Measurements from ENCODE around the gene RAP1GAP. TPM values are rescaled to one million over a fixed set of nuclear protein-coding genes. Genes with fewer than 3 reads are reported as not detected.

RAP1GAP gene
- total RNA-seq, 2 experiments from 2014 or later, result 0.15 to 0.41 TPM

DNA sequence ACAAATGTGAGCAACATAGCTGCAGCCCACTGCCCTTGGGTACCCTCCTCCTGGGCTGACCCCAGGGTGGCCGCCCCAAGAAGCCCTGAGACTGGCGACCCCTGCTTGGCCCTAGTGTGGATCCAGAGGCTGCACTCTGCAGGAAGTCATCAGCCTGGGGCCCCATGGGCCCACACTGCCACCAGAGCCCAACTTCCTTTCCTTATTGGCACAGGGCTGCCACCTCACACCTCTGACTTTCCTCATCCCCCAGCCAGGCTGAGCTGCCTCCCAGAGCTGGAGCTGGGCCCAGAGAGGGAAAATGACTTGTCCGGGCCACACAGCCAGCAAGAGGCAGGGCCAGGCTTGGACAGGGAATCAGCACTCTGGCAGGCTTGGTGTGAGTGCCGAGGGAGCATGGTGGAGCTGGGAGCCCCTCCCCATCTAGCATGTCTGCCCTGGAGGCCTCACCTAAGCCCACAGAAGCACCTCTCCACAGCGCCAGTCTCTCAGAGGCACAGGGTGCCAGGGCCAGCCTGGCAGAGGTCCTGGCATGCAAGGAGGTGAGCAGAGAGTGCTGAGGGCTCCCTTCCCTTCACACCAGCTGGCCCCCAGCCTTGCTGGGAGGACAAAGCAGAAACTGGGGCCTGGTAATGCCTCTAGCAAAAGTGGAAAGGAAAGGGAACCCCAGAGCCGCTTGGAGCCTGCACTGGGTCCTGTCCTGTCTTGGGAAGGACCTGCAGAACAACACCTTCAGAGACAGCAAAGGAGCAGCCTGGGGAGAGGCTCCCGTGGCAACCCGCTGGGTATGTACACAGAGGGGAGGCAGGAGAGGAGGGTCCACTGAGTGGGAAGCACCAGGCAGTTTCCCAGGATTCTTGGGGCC, 3.2 kb downstream of the RAP1GAP start:
- no peak overlapping the region for H3K4me3 Mint-ChIP-seq

DNA sequence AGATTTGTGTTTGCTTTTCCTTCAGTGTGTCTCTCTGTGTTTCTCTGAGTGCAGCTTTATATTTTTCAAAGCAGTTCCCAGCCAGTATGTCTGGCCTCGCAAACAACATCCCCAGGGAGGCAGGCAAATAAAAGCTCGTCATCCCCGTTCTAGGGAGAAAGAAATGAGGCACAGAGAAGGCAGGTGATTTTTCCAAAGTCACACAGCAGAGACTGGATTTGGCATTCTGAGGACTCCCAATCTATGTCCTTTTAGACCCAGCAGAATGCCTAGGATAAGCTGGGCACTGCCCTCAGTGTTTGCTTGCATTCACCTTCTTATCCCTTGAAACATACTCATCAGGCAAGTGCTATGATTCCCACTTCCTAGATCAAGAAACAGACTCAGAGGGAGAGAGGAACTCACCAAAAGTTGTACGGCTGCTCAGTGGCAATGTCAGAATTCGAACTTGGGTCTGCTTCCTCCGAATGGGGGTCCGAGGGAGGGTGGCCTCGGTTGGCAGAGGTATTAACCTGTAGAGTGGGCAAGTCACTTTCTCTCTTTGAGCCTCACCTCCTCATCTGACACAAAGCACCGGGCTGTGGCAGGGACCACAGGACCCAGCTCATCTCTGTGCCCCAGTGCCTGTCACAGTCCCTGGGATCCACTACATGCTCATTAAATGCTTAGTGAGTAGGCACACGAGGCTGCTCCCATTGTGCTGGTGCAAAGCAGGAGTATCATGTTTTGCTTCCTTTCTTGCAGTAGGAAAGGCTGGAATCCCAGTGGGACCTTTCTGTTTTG, 4.2 kb downstream of the RAP1GAP start:
- H3K36me3 Mint-ChIP-seq (ENCODE audit: low read depth), result no peaks in the 10 kb centered on the region
- H3K27me3 Mint-ChIP-seq (ENCODE audit: low read depth), result peaks cover 54% of the 10 kb centered on the region
- H3K27ac Mint-ChIP-seq, result no peak overlapping the region
- no peak overlapping the region for H3K4me3 Mint-ChIP-seq
- intact Hi-C loops (cut with micrococcal nuclease), result no loop called here
- peaks cover 4% of the 10 kb centered on the region for H3K4me1 Mint-ChIP-seq (ENCODE audit: low read depth)
- CTCF ChIA-PET, result no interaction called here
- no peaks in the 10 kb centered on the region for H3K9me3 Mint-ChIP-seq
- DNase-seq, result no peak

More for the DNA sequence above, 3.2 kb downstream of the RAP1GAP start:
- H3K27ac Mint-ChIP-seq, result no peak overlapping the region
- H3K9me3 Mint-ChIP-seq, result no peaks in the 10 kb centered on the region
- intact Hi-C loops (cut with micrococcal nuclease), result no loop called here
- DNase-seq, result no peak
- CTCF ChIA-PET, result no interaction called here
- H3K27me3 Mint-ChIP-seq (ENCODE audit: low read depth), result peaks cover 50% of the 10 kb centered on the region
- H3K4me1 Mint-ChIP-seq (ENCODE audit: low read depth), result peaks cover 4% of the 10 kb centered on the region
- H3K36me3 Mint-ChIP-seq (ENCODE audit: low read depth), result no peaks in the 10 kb centered on the region

DNA sequence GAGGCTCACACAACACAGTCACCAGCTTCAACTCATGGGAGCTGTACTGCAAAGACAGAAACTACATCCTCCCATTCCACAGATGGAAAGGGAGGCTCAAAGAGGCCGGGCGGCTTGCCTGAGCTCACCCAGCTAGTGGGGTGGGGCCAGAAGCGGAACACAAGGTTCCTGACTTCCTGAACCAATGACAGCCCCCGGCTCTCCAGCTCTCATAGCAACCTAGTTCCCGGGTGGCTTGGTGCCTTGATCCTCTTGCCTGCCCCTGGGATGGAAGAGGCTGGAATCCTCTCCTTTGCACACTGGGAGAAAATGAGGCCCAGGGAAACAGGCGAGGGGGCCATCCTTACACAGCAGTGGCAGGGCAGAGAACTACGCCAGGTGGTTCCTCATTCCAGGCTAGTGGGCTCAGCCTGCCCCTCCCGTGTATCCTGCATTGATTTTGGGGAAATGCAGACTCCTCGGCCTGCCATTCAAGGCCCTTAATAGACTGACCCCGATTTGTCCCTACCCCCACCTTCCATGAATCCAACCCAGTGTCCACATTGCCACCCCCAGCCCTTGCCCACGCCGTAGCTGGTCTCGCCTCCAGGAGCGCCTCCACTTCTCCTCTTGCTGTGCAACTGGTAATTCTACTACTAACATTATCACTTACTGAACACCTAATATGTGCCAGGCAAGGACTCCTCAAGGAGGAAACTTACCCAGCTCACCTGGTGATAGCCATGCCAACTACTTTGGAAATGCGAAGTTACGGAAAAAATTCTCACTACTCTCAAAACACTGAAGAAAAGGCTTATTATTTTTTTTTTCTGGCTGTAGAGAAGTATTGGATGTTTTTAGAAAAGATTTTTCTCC, 5.0 kb downstream of the RAP1GAP start:
- H3K4me3 Mint-ChIP-seq, result no peak overlapping the region
- DNase-seq, result no peak
- H3K36me3 Mint-ChIP-seq (ENCODE audit: low read depth), result no peaks in the 10 kb centered on the region
- H3K4me1 Mint-ChIP-seq (ENCODE audit: low read depth), result peaks cover 9% of the 10 kb centered on the region
- CTCF ChIA-PET, result interaction anchor here (0.9 kb wide), 1 partner anchor 118 kb away, joined by 5 read pairs; no protein-coding TSS in a partner anchor
- peaks cover 56% of the 10 kb centered on the region for H3K27me3 Mint-ChIP-seq (ENCODE audit: low read depth)
- H3K27ac Mint-ChIP-seq, result no peak overlapping the region
- no peaks in the 10 kb centered on the region for H3K9me3 Mint-ChIP-seq
- intact Hi-C loops (cut with micrococcal nuclease), result no loop called here

GRCh38 chr1:21663248-21663950, 5.8 kb downstream of the RAP1GAP start:
- no peak for DNase-seq
- Mint-ChIP-seq H3K36me3 (ENCODE audit: low read depth) (no peaks in the 10 kb centered on the region), H3K27me3 (ENCODE audit: low read depth) (peaks cover 55% of the 10 kb centered on the region), H3K9me3 (no peaks in the 10 kb centered on the region), H3K4me3 (no peak overlapping the region), H3K27ac (no peak overlapping the region), H3K4me1 (ENCODE audit: low read depth) (peaks cover 8% of the 10 kb centered on the region)
- intact Hi-C loops (cut with micrococcal nuclease), result no loop called here
- CTCF ChIA-PET, result interaction anchor here (0.9 kb wide), 1 partner anchor 119 kb away, joined by 5 read pairs; no protein-coding TSS in a partner anchor

DNA sequence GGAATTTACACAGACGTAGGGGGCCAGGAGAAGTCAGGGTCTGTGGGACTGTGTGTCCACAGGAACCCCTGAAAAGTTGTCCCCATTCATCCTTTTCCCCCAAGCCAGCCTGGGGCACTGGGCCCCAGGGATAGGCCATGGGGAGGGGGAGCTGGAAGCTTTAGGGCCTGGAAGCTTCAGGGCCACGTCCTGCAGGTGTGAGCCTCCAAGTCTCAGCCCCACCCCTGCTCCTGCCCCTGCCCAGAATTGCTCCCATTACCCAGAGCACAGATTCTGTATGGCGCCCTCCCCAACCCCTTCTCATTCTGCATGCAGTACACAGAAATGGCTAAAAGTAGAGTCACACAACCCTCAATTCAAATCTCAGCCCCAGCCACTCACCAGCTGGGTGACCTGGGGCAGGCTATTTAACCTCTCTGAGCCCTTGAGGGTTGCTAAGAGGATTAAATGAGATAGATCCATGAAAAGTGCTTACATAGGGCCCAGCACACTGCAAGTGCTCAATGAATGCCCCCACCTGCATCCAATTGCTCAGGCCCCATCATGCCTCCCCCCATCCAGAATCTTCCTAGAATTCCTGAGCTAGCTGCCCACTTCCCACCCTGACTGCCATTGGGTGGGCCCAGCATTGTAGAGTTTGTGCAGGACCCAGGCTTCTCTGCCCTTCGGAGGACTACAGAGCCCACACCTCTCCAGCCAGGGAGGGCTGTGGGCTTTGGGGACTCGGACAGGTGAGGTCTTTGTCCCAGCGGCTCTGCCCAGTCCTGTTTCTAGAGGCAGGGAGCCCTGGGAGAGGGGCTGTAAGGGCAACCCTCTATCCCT, 6.5 kb downstream of the RAP1GAP start:
- H3K27ac Mint-ChIP-seq, result no peak overlapping the region
- no peaks in the 10 kb centered on the region for H3K9me3 Mint-ChIP-seq
- intact Hi-C loops (cut with micrococcal nuclease), result no loop called here
- CTCF ChIA-PET, result no interaction called here
- peaks cover 5% of the 10 kb centered on the region for H3K4me1 Mint-ChIP-seq (ENCODE audit: low read depth)
- peaks cover 47% of the 10 kb centered on the region for H3K27me3 Mint-ChIP-seq (ENCODE audit: low read depth)
- DNase-seq, result no peak
- no peaks in the 10 kb centered on the region for H3K36me3 Mint-ChIP-seq (ENCODE audit: low read depth)
- H3K4me3 Mint-ChIP-seq, result no peak overlapping the region

DNA sequence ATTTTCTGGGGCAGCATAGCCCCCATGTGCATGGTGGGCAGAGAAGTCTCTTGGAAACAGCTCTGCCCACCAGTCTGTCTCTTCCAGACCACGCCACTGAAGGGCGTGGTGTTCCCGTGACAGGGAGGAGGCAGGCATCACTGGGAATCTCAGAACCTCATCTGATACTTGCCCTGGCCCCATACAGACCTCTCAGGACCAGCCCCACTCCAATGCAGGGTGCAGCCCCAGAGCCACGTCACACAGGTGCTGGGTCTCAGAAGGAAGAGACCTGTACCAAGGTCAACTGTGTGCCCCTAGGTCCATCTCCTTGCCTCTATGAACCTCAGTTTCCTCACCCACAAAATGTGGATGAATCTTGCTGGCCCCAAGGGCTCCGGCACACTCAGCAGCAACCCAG, 7.3 kb downstream of the RAP1GAP start:
- intact Hi-C loops (cut with micrococcal nuclease), result no loop called here
- Mint-ChIP-seq H3K27me3 (ENCODE audit: low read depth) (peaks cover 41% of the 10 kb centered on the region), H3K4me3 (no peak overlapping the region), H3K27ac (no peak overlapping the region), H3K36me3 (ENCODE audit: low read depth) (no peaks in the 10 kb centered on the region), H3K4me1 (ENCODE audit: low read depth) (peaks cover 5% of the 10 kb centered on the region), H3K9me3 (no peaks in the 10 kb centered on the region)
- DNase-seq, result no peak
- CTCF ChIA-PET, result no interaction called here

DNA sequence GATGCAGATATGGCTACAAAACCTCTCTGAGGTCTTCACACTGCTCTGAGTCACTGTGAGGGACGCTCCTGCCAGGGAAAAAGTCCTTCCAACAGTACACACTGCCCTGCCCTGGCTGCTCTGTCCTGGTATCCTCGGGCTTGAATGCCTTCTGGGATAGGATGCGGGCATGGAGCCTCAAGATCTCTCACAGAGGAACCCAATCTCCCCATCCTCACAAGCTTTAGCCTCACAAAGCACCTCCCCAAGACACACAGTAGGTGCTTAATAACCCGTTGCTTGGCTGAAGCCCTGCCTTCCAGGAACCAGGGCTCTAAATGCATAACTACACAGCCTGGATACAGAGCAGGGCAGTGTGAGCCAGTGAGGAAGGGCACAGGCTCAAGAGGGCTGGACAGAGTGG, 9.2 kb downstream of the RAP1GAP start:
- no peak for DNase-seq
- Mint-ChIP-seq H3K27ac (no peak overlapping the region), H3K9me3 (no peaks in the 10 kb centered on the region), H3K36me3 (ENCODE audit: low read depth) (no peaks in the 10 kb centered on the region), H3K4me1 (ENCODE audit: low read depth) (peaks cover 5% of the 10 kb centered on the region), H3K4me3 (no peak overlapping the region), H3K27me3 (ENCODE audit: low read depth) (peaks cover 25% of the 10 kb centered on the region)
- intact Hi-C loops (cut with micrococcal nuclease), result loop anchor here (1.0 to 10.0 kb wide), 5 partner anchors 65 to 405 kb away; partner anchors contain the start of genes ALPL and USP48
- CTCF ChIA-PET, result interaction anchor here (0.7 to 0.9 kb wide), 2 partner anchors 9 to 19 kb away, joined by 3 read pairs; partner anchors contain the start of gene RAP1GAP

- peak overlapping the region; percentile 22 for H3K4me3 Mint-ChIP-seq
- H3K36me3 Mint-ChIP-seq (ENCODE audit: low read depth), result no peaks in the 10 kb centered on the region
- H3K27me3 Mint-ChIP-seq (ENCODE audit: low read depth), result peaks cover 20% of the 10 kb centered on the region
- intact Hi-C loops (cut with micrococcal nuclease), result loop anchor here (1.0 to 10.0 kb wide), 5 partner anchors 64 to 405 kb away; partner anchors contain the start of genes ALPL and USP48
- no peak overlapping the region for H3K27ac Mint-ChIP-seq
- CTCF ChIA-PET, result interaction anchor here (0.7 to 1.1 kb wide), 6 partner anchors 8 to 815 kb away, joined by 3 read pairs; partner anchors contain the start of gene RAP1GAP
- DNase-seq, result peak; percentile 80
- no peaks in the 10 kb centered on the region for H3K9me3 Mint-ChIP-seq
- H3K4me1 Mint-ChIP-seq (ENCODE audit: low read depth), result peaks cover 5% of the 10 kb centered on the region
Observed at GRCh38 chr1:21659099-21659923, 9.8 kb downstream of the RAP1GAP start.

DNA sequence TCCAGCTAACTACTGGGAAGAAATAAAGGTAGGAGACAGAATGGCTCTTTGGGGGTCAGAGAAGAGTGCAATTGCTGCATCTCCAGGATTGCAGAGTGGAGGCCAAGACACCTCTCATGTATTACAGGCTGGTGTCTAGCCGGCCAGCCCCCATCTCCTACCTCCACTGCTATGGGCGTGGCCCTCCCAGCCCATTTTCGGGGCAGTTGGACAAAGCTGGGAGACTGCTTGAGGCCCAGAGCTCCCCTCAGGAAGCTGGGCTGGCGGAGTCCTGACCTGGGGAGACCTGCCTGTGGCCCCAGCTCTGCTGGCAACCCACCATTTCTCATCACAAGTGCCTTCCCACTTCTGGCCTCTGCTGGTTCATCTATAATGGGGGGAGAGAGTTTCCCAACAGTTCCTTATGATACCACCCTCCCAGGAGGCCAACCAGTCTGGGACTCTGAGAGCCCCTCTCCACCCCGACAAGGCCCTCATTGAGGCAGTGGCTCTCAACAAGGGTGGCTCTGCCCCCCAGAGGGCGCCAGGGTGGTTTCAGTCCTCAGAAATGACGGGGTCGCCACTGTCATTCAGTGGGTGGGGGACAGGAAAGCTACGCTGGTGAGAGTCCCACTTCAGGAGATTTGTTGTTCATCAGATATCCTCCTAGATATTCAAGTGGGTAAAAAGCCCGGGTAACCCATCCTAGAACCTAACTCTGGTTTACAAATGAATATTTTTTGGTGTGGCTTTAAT, 11.5 kb downstream of the RAP1GAP start:
- Mint-ChIP-seq H3K4me3 (no peak overlapping the region), H3K27me3 (ENCODE audit: low read depth) (peaks cover 12% of the 10 kb centered on the region), H3K9me3 (no peaks in the 10 kb centered on the region), H3K36me3 (ENCODE audit: low read depth) (no peaks in the 10 kb centered on the region), H3K27ac (no peak overlapping the region), H3K4me1 (ENCODE audit: low read depth) (peaks cover 5% of the 10 kb centered on the region)
- no peak for DNase-seq
- intact Hi-C loops (cut with micrococcal nuclease), result loop anchor here (2.0 to 10.0 kb wide), 3 partner anchors 125 to 403 kb away; partner anchors contain the start of gene USP48
- CTCF ChIA-PET, result interaction anchor here (0.6 to 1.1 kb wide), 3 partner anchors 10 to 107 kb away, joined by 3 read pairs; no protein-coding TSS in a partner anchor

DNA sequence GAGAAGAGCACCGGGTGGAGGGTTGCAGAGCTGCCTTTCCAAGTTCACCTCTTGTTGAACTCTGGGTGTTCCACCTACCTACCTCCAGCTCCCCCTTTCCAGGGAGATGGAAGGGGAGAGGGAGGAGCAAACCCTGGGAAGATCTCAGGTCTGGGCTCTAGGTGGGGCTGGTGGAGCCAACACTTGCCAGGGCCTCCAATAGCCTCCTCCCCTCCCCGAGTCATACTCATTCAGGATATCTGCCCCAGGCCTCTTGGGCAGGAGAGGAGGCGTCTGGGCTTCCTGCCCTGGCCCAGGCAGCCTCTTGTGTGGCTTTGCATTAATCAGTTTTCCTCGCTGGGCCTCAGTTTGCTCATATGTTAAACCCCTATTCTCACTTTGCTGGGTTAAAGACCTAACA, 13.4 kb downstream of the RAP1GAP start:
- no peaks in the 10 kb centered on the region for H3K36me3 Mint-ChIP-seq (ENCODE audit: low read depth)
- H3K27ac Mint-ChIP-seq, result no peak overlapping the region
- peaks cover 17% of the 10 kb centered on the region for H3K4me1 Mint-ChIP-seq (ENCODE audit: low read depth)
- no peak for DNase-seq
- H3K9me3 Mint-ChIP-seq, result no peaks in the 10 kb centered on the region
- no peak overlapping the region for H3K4me3 Mint-ChIP-seq
- intact Hi-C loops (cut with micrococcal nuclease), result loop anchor here (5.0 to 10.0 kb wide), 2 partner anchors 307 to 401 kb away; no protein-coding TSS in a partner anchor
- CTCF ChIA-PET, result no interaction called here
- peaks cover 18% of the 10 kb centered on the region for H3K27me3 Mint-ChIP-seq (ENCODE audit: low read depth)

All from activated naive CD4-positive, alpha-beta T cell treated with anti-CD3 and anti-CD28 coated beads for 36 hours (primary cell).